Mononuclear cell (primary cell): Measurements from ENCODE around the gene NOD2. TPM values are rescaled to one million over a fixed set of nuclear protein-coding genes. Genes with fewer than 3 reads are reported as not detected.

Experiments
- H3K27me3 ChIP-seq: 2 replicates; pipeline ENCODE4 v1.6.0; 2011; ENCODE audit warnings: low read length, control low read depth; ENCODE audit not compliant: insufficient read depth
- H3K4me1 ChIP-seq: 2 replicates; pipeline ENCODE4 v1.5.1; 2011; ENCODE audit warnings: mild to moderate bottlenecking, low read length, control low read depth; ENCODE audit not compliant: insufficient read depth
- H3K4me3 ChIP-seq: 2 replicates; pipeline ENCODE4 v1.5.1; 2011; ENCODE audit warnings: mild to moderate bottlenecking, low read length, moderate library complexity
- H3K9me3 ChIP-seq: 2 replicates; pipeline ENCODE4 v1.5.1; 2011; ENCODE audit warnings: low read depth, mild to moderate bottlenecking, control low read depth, low read length
- total RNA-seq: library from RNA; depleted of rRNA; stranded (reverse); fragments of >200 nt; gene quantifications from one replicate; pipeline ENCODE4 v1.2.3, GENCODE V29; 2012

The NOD2 gene
- 21.6 TPM for total RNA-seq

DNA sequence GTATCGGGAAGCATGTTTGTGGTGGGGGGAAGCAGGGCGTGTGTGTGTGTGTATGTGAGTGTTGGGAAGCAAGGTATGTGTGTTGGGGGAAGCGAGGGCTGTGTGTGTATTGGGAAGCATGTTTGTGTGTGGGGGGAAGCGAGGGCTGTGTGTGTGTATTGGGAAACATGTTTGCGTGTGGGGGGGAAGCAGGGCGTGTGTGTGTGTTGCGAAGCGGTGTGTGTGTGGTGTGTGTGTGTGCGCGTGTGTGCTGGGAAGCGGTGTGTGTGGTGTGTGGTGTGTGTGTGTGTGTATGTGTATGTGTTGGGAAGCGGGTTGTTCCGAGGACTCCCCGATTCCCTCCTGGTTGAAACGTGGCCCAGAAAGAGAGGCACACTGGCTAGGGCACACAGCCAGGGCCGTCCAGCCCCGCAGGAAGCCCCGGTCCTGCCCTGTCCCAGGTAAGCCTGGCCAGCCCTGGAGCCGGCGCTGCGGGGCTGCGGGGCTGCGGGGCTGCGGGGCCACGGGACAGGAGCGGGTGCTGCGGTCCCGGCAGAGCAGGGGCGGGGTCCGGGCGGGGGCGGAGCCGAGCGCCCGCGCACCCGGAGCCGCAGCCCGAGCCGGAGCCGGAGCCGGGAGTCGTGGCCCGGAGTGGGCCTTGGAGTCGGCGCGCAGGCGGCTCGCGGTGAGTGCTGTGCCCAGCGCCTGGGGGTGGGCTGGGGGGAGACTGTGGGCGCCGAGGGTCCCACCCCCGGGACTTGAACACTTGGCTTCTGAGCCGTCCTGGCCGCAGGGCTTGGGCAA is at the start of gene NOD2:
NOD2 (plus strand) TSS at position 608 of the 783 bp plus-strand sequence. CDS start 5,890 bp downstream, outside the sequence.
- Histone ChIP-seq H3K27me3 (no peaks in the 10 kb centered on the region), H3K4me3 (peak within 1 kb of the TSS; percentile 68), H3K9me3 (no peaks in the 10 kb centered on the region), H3K4me1 (peaks cover 55% of the 10 kb centered on the region)

DNA sequence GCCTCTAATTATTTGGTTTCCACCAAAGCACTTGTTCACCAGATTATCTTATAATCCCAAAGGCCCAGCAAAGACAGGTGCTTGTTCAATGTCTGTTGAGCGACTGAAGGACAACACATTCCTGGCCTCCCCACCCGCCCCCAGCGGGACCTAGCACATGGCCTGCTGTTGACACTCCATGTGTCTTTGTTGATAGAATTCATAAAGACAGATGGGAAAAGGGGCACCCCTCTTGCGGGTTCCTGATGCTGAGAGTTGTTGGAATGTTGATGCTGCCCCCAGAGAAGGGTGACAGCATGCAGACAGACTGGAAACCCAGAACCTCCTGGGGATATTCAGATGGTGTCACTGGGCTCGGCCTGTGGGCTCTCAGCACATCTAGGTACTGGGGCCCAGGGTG is 49.2 kb upstream of the NOD2 start:
- no peaks in the 10 kb centered on the region for H3K9me3 ChIP-seq
- no peak overlapping the region for H3K4me3 ChIP-seq
- H3K4me1 ChIP-seq: no peaks in the 10 kb centered on the region
- no peaks in the 10 kb centered on the region for H3K27me3 ChIP-seq

DNA sequence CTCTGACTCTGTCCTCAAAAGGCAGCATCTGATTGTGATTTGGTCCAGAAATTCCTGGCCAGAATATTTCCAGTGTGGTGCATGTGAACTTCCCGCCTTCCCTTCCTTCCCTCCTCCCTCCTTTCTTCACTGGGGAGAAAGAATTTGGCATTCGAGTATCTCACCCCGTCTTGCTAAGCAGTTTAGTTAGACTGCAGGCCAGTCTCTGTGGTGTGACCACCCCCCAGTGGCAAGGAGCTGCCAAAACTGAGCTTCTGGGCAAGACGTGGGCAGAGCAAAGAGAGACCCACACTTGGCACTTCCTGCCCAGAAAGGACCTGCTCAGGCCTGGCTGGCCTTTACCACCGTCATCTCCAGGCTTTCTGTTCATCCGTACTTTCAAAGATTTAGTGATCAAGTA is 48.7 kb upstream of the NOD2 start:
- H3K27me3 ChIP-seq: no peaks in the 10 kb centered on the region
- H3K9me3 ChIP-seq: no peaks in the 10 kb centered on the region
- no peaks in the 10 kb centered on the region for H3K4me1 ChIP-seq
- no peak overlapping the region for H3K4me3 ChIP-seq

GRCh38 chr16:50645563-50646220 is 47.7 kb upstream of the NOD2 start:
- no peaks in the 10 kb centered on the region for H3K4me1 ChIP-seq
- no peaks in the 10 kb centered on the region for H3K9me3 ChIP-seq
- no peak overlapping the region for H3K4me3 ChIP-seq
- H3K27me3 ChIP-seq: no peaks in the 10 kb centered on the region

- Histone ChIP-seq H3K9me3 (no peaks in the 10 kb centered on the region), H3K27me3 (no peaks in the 10 kb centered on the region), H3K4me3 (no peak overlapping the region), H3K4me1 (no peaks in the 10 kb centered on the region)
Measured at GRCh38 chr16:50646345-50646744, 47.1 kb upstream of the NOD2 start.

DNA sequence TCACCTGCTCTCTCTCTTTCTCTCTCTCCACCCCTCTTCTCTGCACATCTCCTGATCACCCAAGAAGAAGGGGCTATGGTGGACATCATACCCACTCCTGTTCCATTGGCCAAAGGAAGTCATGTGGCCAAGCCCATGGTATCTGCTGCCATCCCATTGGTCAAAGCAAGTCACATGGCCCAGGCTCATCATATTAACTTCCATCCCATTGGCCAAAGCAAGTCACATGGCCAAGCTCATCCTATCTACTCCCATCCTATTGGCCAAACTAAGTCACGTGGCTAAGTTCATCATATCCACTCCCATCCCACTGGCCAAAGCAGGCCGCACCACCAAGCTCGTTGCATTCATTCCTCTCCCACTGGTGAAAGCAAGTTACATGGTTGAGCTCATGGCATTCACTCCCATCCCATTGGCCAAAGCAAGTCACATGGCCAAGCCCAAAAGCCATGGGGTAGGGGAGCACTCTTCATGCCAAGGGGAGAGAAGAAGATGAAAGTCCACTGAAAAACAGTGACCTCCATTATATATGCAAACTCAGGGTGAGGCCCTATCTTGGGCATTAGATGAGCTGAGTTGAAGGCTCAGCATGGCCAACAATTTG is 41.5 kb upstream of the NOD2 start:
- Histone ChIP-seq H3K27me3 (no peaks in the 10 kb centered on the region), H3K9me3 (no peaks in the 10 kb centered on the region), H3K4me3 (no peak overlapping the region), H3K4me1 (no peaks in the 10 kb centered on the region)

DNA sequence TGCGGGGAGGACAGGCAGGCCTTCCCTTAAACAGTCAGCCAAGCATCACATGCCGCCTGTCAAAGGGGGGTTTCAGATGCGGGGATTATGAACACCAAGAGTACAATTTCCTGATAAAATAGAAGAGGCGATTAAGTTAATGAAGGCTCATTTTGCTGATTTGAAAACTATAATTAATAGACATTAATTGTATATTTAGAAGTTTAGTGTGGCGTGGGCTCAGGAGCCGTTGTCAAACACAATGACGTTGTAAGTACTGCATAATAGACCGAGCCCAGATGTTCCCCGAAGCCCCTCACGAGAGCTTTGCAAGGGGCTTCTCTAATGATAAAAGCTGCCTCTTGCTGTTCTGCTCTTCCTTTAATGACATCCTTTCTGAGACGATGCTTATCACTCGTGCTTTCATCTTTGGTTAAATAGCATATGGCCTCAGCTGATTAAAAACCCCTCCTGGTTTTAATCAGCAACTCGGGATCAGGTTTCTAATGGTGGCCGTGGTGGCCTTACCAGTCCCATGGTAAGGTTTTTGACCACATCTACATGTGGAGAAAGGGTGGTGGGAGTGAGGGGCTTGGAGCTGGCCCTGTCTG is 40.5 kb upstream of the NOD2 start:
- H3K9me3 ChIP-seq: no peaks in the 10 kb centered on the region
- no peak overlapping the region for H3K4me3 ChIP-seq
- H3K4me1 ChIP-seq: no peaks in the 10 kb centered on the region
- H3K27me3 ChIP-seq: no peaks in the 10 kb centered on the region

DNA sequence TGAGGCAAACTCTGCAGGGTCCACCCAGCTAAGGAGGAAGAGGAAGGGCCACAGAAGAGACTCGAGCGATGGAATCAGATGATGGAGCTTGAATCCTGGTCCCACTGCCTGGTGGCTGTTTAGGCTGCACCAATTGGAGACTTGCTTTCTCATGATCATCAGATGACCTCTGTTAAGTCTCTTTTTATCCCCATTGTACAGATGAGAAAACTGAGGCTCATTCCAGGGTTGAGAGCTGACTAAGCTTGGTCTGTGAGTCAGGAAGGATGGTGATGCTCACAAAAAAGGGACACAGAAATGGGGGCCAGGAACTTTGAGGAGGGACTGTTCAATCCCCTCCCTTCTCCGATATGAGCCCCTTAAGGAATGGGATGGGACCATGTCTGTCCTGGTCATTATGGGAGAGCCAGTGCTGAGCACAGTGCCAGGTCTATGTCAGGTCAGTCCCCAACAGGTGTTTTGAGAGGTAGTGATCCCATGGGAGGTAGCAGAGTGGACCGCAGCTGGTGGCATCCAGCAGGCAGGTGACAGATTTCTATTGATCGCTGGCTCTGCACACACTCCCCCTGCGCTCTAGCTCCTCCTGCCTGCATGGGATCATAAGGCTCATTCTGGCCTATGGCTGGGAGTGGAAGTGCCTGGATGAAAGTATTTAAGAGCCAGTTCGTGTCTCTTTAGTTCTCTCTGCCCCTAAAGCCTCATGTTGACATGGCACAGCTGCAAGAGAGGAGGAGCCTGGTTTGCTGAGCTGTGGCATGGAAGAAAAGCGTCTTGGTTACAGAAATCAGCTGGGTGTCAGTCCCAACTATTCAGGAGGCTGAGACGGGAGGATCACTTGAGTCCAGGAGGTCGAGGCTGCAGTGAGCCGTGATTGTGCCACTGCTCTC is 39.5 kb upstream of the NOD2 start:
- Histone ChIP-seq H3K4me1 (no peaks in the 10 kb centered on the region), H3K27me3 (no peaks in the 10 kb centered on the region), H3K4me3 (no peak overlapping the region), H3K9me3 (no peaks in the 10 kb centered on the region)

- Histone ChIP-seq H3K9me3 (no peaks in the 10 kb centered on the region), H3K27me3 (no peaks in the 10 kb centered on the region), H3K4me1 (no peaks in the 10 kb centered on the region), H3K4me3 (no peak overlapping the region)
Measured at GRCh38 chr16:50655558-50656055, 37.8 kb upstream of the NOD2 start.

GRCh38 chr16:50657241-50657640 is 36.2 kb upstream of the NOD2 start:
- Histone ChIP-seq H3K4me1 (no peaks in the 10 kb centered on the region), H3K27me3 (no peaks in the 10 kb centered on the region), H3K9me3 (no peaks in the 10 kb centered on the region), H3K4me3 (no peak overlapping the region)

GRCh38 chr16:50659806-50660205 is 33.6 kb upstream of the NOD2 start:
- no peaks in the 10 kb centered on the region for H3K27me3 ChIP-seq
- no peak overlapping the region for H3K4me3 ChIP-seq
- H3K4me1 ChIP-seq: peaks cover 6% of the 10 kb centered on the region
- no peaks in the 10 kb centered on the region for H3K9me3 ChIP-seq

- Histone ChIP-seq H3K4me3 (no peak overlapping the region), H3K27me3 (no peaks in the 10 kb centered on the region), H3K9me3 (no peaks in the 10 kb centered on the region), H3K4me1 (peaks cover 33% of the 10 kb centered on the region)
Measured at GRCh38 chr16:50662306-50662940, 31.0 kb upstream of the NOD2 start.

GRCh38 chr16:50664270-50664669 is 29.1 kb upstream of the NOD2 start:
- Histone ChIP-seq H3K9me3 (no peaks in the 10 kb centered on the region), H3K4me1 (peaks cover 38% of the 10 kb centered on the region), H3K4me3 (no peak overlapping the region), H3K27me3 (no peaks in the 10 kb centered on the region)
